Erythroblast (primary cell): ENCODE data around the gene CAVIN2.
A peak's percentile ranks its signal among the peaks of the same experiment; 100 is the strongest.

ENCODE experiments used
- DNase-seq, 2 experiments: peaks; one replicate each; lab custom pipeline; 2025; lab: John Stamatoyannopoulos, UW
- GATA1 ChIP-seq: IDR thresholded peaks from 2 replicates; pipeline ENCODE4 v1.6.1; 2011; ENCODE audit warnings: low read depth, mild to moderate bottlenecking, control low read depth, low read length, moderate library complexity
- POLR2A ChIP-seq: IDR thresholded peaks from 2 replicates; pipeline ENCODE4 v1.6.1; 2011; ENCODE audit warnings: mild to moderate bottlenecking, low read length

Gene CAVIN2

GRCh38 chr2:191818133-191818532 is 28.8 kb downstream of the CAVIN2 start:
- no peak for DNase-seq
- TF ChIP-seq POLR2A (no peak), GATA1 (no peak)

- TF ChIP-seq GATA1 (no peak), POLR2A (no peak)
- no peak for DNase-seq
Observed at GRCh38 chr2:191815010-191815409, 31.9 kb downstream of the CAVIN2 start.

DNA sequence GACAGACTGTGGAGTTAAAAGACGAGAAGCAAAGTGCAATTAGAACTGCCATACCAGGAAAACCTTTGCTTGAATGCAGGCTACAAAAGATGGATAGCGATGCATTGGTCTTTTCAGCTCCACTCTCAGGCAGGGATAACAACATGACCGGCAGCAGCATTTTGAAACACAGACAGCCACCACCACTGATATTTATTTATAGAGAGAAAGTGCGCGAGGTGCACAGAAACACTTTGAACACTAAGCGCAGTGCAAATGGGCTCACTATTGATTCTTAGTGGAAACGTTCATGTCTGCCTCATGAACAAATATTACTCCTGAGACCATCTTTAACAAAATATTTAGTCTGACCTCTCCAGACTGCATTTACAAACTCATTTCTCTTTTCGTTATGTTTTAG is 32.9 kb downstream of the CAVIN2 start:
- no peak for TF ChIP-seq GATA1
- TF ChIP-seq POLR2A, result no peak

GRCh38 chr2:191811807-191812602 is 34.9 kb downstream of the CAVIN2 start:
- peak; percentile 63 to 78 for DNase-seq
- TF ChIP-seq GATA1, result no peak
- TF ChIP-seq POLR2A, result no peak

More for the DNA sequence above, 32.9 kb downstream of the CAVIN2 start:
- no peak for DNase-seq

DNA sequence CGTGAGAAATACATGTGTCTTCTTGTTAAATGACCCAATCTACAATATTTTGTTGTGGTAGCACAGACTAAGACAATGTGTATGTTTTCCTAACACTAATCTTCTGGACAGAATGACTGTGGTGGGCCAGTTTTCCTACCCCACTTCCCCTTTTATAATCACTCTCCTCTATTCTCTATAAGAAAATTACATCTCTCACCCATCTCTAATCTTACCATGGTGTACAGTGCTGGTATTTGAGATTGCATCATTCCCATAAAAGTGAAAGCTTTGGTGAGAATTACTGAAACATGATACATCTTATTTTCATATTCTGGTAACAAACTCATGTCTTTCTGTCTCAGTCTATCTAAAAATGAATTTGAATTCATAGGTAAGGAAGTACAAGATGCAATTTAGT is 40.5 kb downstream of the CAVIN2 start:
- TF ChIP-seq POLR2A, result no peak
- TF ChIP-seq GATA1, result no peak

GRCh38 chr2:191804766-191805165 is 42.1 kb downstream of the CAVIN2 start:
- no peak for DNase-seq
- TF ChIP-seq GATA1, result no peak
- no peak for TF ChIP-seq POLR2A

More for the DNA sequence above, 40.5 kb downstream of the CAVIN2 start:
- DNase-seq, result no peak

GRCh38 chr2:191803007-191803406 is 43.9 kb downstream of the CAVIN2 start:
- no peak for DNase-seq
- no peak for TF ChIP-seq POLR2A
- TF ChIP-seq GATA1, result no peak

DNA sequence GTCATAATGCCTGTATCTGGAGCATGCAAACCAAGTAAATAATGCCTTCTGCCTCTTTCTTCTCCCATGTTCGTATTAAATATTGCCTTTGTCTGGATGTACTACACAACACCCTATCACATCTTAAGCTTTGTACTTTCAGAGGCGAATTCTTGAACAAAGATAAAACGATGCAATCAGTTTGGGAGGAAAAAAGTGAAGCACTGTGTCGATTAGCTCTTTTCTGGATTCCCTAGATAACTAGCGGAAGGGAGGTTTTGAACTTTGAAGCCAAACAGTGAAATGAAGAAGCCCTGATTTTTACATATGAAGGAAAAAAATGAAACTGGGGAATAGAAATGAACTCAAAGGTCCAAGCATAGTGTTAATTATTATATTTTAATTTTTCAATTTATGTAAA is 44.7 kb downstream of the CAVIN2 start:
- TF ChIP-seq GATA1, result no peak
- TF ChIP-seq POLR2A, result no peak
- no peak for DNase-seq

DNA sequence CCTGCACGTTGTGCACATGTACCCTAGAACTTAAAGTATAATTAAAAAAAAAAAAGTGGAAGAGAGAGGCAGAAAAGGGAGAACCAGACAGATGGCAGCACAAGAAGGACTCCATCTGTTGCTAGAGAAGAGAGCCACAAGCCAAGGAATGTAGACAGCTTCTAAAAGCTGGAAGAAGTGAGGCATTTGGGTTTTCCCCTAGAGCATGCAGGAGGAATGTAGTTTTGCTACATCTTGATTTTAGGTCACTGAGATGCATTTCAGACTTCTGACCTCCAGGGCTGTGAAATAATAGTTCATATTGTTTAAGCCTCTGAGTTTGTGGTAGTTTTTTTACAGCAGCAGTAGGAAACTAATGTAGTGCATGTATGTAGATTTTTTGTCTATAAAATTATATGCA is 46.0 kb downstream of the CAVIN2 start:
- DNase-seq, result no peak
- TF ChIP-seq POLR2A (no peak), GATA1 (no peak)

DNA sequence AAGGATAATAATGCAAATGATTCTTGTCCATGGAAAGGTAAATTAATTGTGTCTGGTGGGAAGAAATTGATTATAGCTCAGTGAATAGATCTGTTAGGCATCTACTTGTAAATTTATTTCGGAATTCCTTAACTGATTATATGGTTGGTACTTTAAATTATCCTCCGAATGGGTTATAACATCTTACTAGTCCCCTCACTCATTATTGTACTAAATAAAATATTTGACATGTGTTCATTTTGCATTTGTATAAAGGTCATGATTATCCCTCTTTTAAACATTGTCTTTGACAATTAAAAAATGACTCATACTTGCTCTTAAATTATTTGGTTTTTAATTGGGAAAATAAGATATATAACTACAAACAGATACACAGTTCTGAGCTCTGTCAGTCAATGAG is 47.4 kb downstream of the CAVIN2 start:
- DNase-seq, result no peak
- TF ChIP-seq GATA1, result no peak
- no peak for TF ChIP-seq POLR2A

GRCh38 chr2:191797942-191798876 is 48.7 kb downstream of the CAVIN2 start:
- TF ChIP-seq GATA1 (no peak), POLR2A (no peak)
- no peak for DNase-seq

DNA sequence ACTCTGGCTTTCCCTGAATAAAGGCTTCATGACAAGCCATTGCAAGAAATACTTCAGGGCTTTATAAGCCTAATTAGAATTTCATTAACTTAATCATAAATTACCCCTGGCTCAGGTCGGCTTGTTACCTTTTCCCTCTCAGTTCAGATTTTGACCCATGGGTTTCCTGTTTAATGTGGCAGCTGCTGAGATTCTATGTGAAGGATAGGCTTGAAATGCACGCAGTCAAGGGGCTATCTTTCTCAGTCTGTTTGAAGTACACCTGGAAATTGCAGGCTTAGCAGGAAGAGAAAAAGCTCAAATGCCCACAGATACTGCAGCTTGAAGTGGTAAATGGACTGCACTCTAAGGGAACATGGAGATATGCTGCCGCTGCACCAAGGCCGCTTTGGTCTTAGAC is 49.4 kb downstream of the CAVIN2 start:
- no peak for DNase-seq
- TF ChIP-seq POLR2A, result no peak
- no peak for TF ChIP-seq GATA1

DNA sequence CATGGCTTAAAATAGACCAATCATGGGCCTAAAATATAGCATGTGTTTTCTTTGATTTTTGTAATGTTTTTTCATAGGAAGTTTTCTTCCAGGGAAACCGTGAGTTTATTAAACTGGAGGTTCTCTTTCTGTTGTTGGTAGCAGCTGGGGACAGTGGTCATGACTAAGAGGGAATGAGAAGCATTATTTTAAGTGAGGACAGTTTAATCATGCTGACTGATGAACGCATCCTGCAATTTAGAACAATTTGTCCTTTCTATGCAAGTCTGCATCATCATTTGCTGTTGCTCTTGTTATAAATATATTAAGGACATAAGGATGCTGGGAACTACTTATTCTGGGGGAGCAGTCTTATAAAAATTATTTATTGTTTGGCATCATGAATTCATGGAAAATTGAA is 51.2 kb downstream of the CAVIN2 start:
- no peak for TF ChIP-seq POLR2A
- no peak for TF ChIP-seq GATA1
- DNase-seq, result no peak
